Keratinocyte (primary cell): ENCODE measurements around the gene HES3. TPM values are rescaled to one million over a fixed set of nuclear protein-coding genes. Genes with fewer than 3 reads are reported as not detected.

Source experiments
- DNase-seq: peaks from one replicate; pipeline ENCODE4 v3.0.0-alpha.2; 2011; ENCODE audit warnings: low read depth, missing footprints, low spot score
- FAIRE-seq: peaks from 2 replicates; lab custom pipeline; 2011; peaks lifted over from hg19 to GRCh38; lab: Jason Lieb, UNC
- H2AFZ ChIP-seq: 2 replicates; pipeline ENCODE4 v1.6.0; 2012; ENCODE audit warnings: low read length, control low read depth, inconsistent platforms; ENCODE audit not compliant: control insufficient read depth
- H3K27ac ChIP-seq: 2 replicates; pipeline ENCODE4 v1.5.1; 2011; ENCODE audit warnings: low read length; ENCODE audit not compliant: control insufficient read depth, insufficient read depth
- H3K27me3 ChIP-seq: 3 replicates; pipeline ENCODE4 v1.6.0; 2011; ENCODE audit warnings: low read length; ENCODE audit not compliant: control insufficient read depth, insufficient read depth; ENCODE audit errors: extremely low read depth
- H3K36me3 ChIP-seq, 2 experiments: 2 replicates in 1 of 2; 3 replicates in 1 of 2; pipeline ENCODE4 v1.5.1; 2011; ENCODE audit warnings: low read length in 2 of 2, mild to moderate bottlenecking in 1 of 2; ENCODE audit not compliant: control insufficient read depth in 2 of 2, insufficient read depth in 2 of 2; ENCODE audit errors: extremely low read depth in 1 of 2
- H3K4me1 ChIP-seq: 3 replicates; pipeline ENCODE4 v1.5.1; 2011; ENCODE audit warnings: low read length; ENCODE audit not compliant: control insufficient read depth, insufficient read depth; ENCODE audit errors: extremely low read depth
- H3K4me2 ChIP-seq: 3 replicates; pipeline ENCODE4 v1.6.0; 2011; ENCODE audit warnings: low read depth, low read length; ENCODE audit not compliant: control insufficient read depth, insufficient read depth; ENCODE audit errors: extremely low read depth
- H3K4me3 ChIP-seq, 3 experiments: fragments of 200-600 bp in 1 of 3; sonication (generic) in 1 of 3; 2 replicates in 2 of 3; 3 replicates in 1 of 3; pipeline ENCODE4 v1.5.1; 2011 to 2016; ENCODE audit warnings: low read length in 3 of 3, mild to moderate bottlenecking in 3 of 3, control low read depth in 2 of 3, inconsistent platforms in 1 of 3, low read depth in 1 of 3, mixed read lengths in 1 of 3, mixed run types in 1 of 3, moderate library complexity in 1 of 3; ENCODE audit not compliant: control insufficient read depth in 2 of 3, insufficient read depth in 2 of 3; ENCODE audit errors: extremely low read depth in 1 of 3
- H3K79me2 ChIP-seq: 2 replicates; pipeline ENCODE4 v1.6.0; 2012; ENCODE audit warnings: low read length; ENCODE audit not compliant: control insufficient read depth, insufficient read depth
- H3K9ac ChIP-seq: 3 replicates; pipeline ENCODE4 v1.6.0; 2011; ENCODE audit warnings: low read length; ENCODE audit not compliant: control insufficient read depth, insufficient read depth; ENCODE audit errors: extremely low read depth
- H3K9me1 ChIP-seq: 3 replicates; pipeline ENCODE4 v1.6.0; 2011; ENCODE audit warnings: low read length; ENCODE audit not compliant: control insufficient read depth, insufficient read depth; ENCODE audit errors: extremely low read depth
- H3K9me3 ChIP-seq: 2 replicates; pipeline ENCODE4 v1.5.1; 2012; ENCODE audit warnings: low read depth, low read length; ENCODE audit not compliant: control insufficient read depth
- H4K20me1 ChIP-seq: 3 replicates; pipeline ENCODE4 v1.6.0; 2011; ENCODE audit warnings: low read length; ENCODE audit not compliant: control insufficient read depth, insufficient read depth; ENCODE audit errors: extremely low read depth
- EZH2 ChIP-seq: IDR thresholded peaks from one replicate; pipeline ENCODE4 v1.6.1; 2012; ENCODE audit warnings: inconsistent platforms, mild to moderate bottlenecking, low read length, moderate library complexity
- dilution Hi-C: fragments of 300-500 bp; cut with MboI; formaldehyde crosslinking; loops from one replicate; pipeline ENCODE4 v1.7.0; 2020; ENCODE audit warnings: low sequenced_read_pairs; ENCODE audit not compliant: extremely low pct_ligation_motif_present
- polyA plus RNA-seq, 5 experiments: library from polyadenylated mRNA; depleted of rRNA in 3 of 5; stranded (reverse) in 3 of 5; stranded (forward) in 1 of 5; unstranded in 1 of 5; fragments of >200 nt; gene quantifications; 1 replicate in 1 of 5; 2 replicates in 3 of 5; 3 replicates in 1 of 5; pipeline versions ENCODE4 v1.2.1 to v1.2.3, GENCODE V29; 2011 to 2012; ENCODE audit warnings: missing spikeins in 2 of 5, low read depth in 1 of 5, low replicate concordance in 1 of 5
- TF ChIP-seq, protein P1 (sequence below), 3 experiments: IDR thresholded peaks in 1 of 3; conservative IDR thresholded peaks in 1 of 3; optimal IDR thresholded peaks in 1 of 3; 2 replicates in 2 of 3; 3 replicates in 1 of 3; pipeline versions ENCODE3 to v1.5.1; 2011; ENCODE audit warnings: low read length in 3 of 3, mild to moderate bottlenecking in 3 of 3, moderate library complexity in 2 of 3, control low read depth in 1 of 3, inconsistent platforms in 1 of 3; ENCODE audit not compliant: insufficient read depth in 2 of 3; ENCODE audit errors: extremely low read depth in 1 of 3

The HES3 gene
- polyA plus RNA-seq, 1 donor (not counting 4 experiments of a cell fraction or from before 2014, with no cell fraction given) = not detected

DNA sequence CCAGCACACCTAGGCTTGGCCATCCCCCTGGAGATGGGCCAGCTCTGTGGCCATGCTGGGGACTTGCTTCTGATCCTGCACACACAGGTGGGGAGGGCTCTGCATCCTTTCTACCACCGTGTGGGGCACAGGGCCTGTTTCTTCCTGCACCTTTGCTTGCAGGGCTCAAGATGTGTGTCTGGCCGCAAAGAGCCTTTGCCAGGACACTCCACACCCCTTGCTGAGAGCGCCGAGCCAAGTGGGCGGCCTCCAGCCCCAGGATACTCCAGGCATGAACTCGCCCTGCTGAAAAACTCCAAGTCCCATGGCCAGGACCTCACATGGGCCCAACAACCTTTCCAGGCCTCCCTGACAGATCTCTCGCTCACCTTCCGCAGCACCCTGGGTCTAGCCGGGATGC, 28.5 kb downstream of the HES3 start:
- dilution Hi-C loops = no loop called here
- peaks cover 8 to 31% of the 10 kb centered on the region in 2 experiments for H3K36me3 ChIP-seq
- peaks cover 26% of the 10 kb centered on the region for H3K4me1 ChIP-seq
- H3K9ac ChIP-seq = no peak overlapping the region
- no peak overlapping the region for H3K4me2 ChIP-seq
- no peak for FAIRE-seq
- H3K27ac ChIP-seq = no peak overlapping the region
- H3K9me1 ChIP-seq = no peaks in the 10 kb centered on the region
- H4K20me1 ChIP-seq = no peaks in the 10 kb centered on the region
- DNase-seq = no peak
- no peak overlapping the region for H2AFZ ChIP-seq
- no peak overlapping the region for H3K4me3 ChIP-seq
- H3K9me3 ChIP-seq = no peaks in the 10 kb centered on the region
- H3K27me3 ChIP-seq = no peaks in the 10 kb centered on the region
- TF ChIP-seq, protein P1, sequence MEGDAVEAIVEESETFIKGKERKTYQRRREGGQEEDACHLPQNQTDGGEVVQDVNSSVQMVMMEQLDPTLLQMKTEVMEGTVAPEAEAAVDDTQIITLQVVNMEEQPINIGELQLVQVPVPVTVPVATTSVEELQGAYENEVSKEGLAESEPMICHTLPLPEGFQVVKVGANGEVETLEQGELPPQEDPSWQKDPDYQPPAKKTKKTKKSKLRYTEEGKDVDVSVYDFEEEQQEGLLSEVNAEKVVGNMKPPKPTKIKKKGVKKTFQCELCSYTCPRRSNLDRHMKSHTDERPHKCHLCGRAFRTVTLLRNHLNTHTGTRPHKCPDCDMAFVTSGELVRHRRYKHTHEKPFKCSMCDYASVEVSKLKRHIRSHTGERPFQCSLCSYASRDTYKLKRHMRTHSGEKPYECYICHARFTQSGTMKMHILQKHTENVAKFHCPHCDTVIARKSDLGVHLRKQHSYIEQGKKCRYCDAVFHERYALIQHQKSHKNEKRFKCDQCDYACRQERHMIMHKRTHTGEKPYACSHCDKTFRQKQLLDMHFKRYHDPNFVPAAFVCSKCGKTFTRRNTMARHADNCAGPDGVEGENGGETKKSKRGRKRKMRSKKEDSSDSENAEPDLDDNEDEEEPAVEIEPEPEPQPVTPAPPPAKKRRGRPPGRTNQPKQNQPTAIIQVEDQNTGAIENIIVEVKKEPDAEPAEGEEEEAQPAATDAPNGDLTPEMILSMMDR (optimal IDR thresholded peaks at IDR 0.05 in 1 of 3, IDR thresholded peaks at IDR 0.05 in 1 of 3, conservative IDR thresholded peaks at IDR 0.05 in 1 of 3; ENCODE audit: extremely low read depth in 1 of 3, insufficient read depth in 2 of 3, low read length in 3 of 3) = no peak
- TF ChIP-seq EZH2 = no peak
- H3K79me2 ChIP-seq = no peaks in the 10 kb centered on the region

DNA sequence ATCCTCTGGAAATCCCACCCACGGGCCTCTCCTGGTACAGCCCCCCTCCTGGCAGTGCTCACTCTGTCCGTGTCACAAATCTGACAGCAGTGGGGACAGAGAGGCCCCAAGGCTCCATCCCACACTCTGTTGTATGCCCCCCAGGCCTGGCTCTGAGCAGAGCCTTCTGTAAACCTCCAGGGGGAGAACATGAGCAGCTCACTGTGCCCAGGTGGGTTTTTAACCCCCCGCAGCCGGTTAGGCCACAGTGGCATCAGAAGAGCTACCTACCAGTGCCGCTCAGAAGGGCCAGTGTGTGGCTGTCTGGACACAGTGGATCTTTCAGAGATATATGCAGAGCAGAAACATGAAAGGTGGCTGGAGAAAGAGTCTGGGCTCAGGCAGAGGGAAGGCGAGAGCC, 28.9 kb downstream of the HES3 start:
- TF ChIP-seq, protein P1 (optimal IDR thresholded peaks at IDR 0.05 in 1 of 3, IDR thresholded peaks at IDR 0.05 in 1 of 3, conservative IDR thresholded peaks at IDR 0.05 in 1 of 3; ENCODE audit: extremely low read depth in 1 of 3, insufficient read depth in 2 of 3, low read length in 3 of 3) = peak in 1 of 3 experiments; percentile 2
- no peak for TF ChIP-seq EZH2
- Histone ChIP-seq H3K27ac (no peak overlapping the region), H3K9ac (no peak overlapping the region), H3K27me3 (no peaks in the 10 kb centered on the region), H3K4me2 (no peak overlapping the region), H3K79me2 (no peaks in the 10 kb centered on the region), H3K4me1 (peaks cover 22% of the 10 kb centered on the region), H3K9me1 (no peaks in the 10 kb centered on the region), H4K20me1 (no peaks in the 10 kb centered on the region), H3K36me3 (peaks cover 8 to 31% of the 10 kb centered on the region in 2 experiments), H3K9me3 (no peaks in the 10 kb centered on the region), H3K4me3 (no peak overlapping the region), H2AFZ (no peak overlapping the region)
- FAIRE-seq = no peak
- DNase-seq = no peak
- dilution Hi-C loops = no loop called here
